HG03280 (cell line): ENCODE data around the gene CMC1.
"Not testable (repeated sequence)": the region's sequence is repeated elsewhere in the genome, so short reads cannot be mapped to it uniquely, and the experiment has no call there.

Source experiments
- ATAC-seq: cut with Tn5 transposase; IDR thresholded peaks from one replicate; pipeline ENCODE4 v1.9.1; 2021; ENCODE audit warnings: mild to moderate bottlenecking, moderate library complexity; ENCODE audit not compliant: unreplicated experiment

The CMC1 gene

GRCh38 chr3:28243424-28244106, 2.1 kb downstream of the CMC1 start:
- no peak for ATAC-seq

- no peak for ATAC-seq
Measured at GRCh38 chr3:28244491-28244890, 3.1 kb downstream of the CMC1 start.

- ATAC-seq: no peak
Measured at GRCh38 chr3:28247286-28247685, 5.9 kb downstream of the CMC1 start.

GRCh38 chr3:28250999-28251398, 9.6 kb downstream of the CMC1 start:
- no peak for ATAC-seq

GRCh38 chr3:28252001-28252431, 10.6 kb downstream of the CMC1 start:
- ATAC-seq: no peak

GRCh38 chr3:28253040-28253715, 11.8 kb downstream of the CMC1 start:
- ATAC-seq: no peak

GRCh38 chr3:28262001-28262400, 20.6 kb downstream of the CMC1 start:
- ATAC-seq: no peak

GRCh38 chr3:28265641-28266040, 24.2 kb downstream of the CMC1 start:
- no peak for ATAC-seq

- ATAC-seq: no peak
Measured at GRCh38 chr3:28267984-28268849, 26.8 kb downstream of the CMC1 start.

- no peak for ATAC-seq
Measured at GRCh38 chr3:28268989-28269388, 27.6 kb downstream of the CMC1 start.

- ATAC-seq: not testable (repeated sequence)
Measured at GRCh38 chr3:28269884-28270283, 28.5 kb downstream of the CMC1 start.

GRCh38 chr3:28273837-28274236, 32.4 kb downstream of the CMC1 start:
- no peak for ATAC-seq

- no peak for ATAC-seq
Measured at GRCh38 chr3:28278918-28279317, 37.5 kb downstream of the CMC1 start.

GRCh38 chr3:28279770-28280169, 38.4 kb downstream of the CMC1 start:
- no peak for ATAC-seq

- no peak for ATAC-seq
Measured at GRCh38 chr3:28280781-28281180, 39.4 kb downstream of the CMC1 start.

- peak; percentile 85 for ATAC-seq
Measured at GRCh38 chr3:28286595-28286994, 45.2 kb downstream of the CMC1 start.

- no peak for ATAC-seq
Measured at GRCh38 chr3:28287046-28287445, 45.6 kb downstream of the CMC1 start.

- no peak for ATAC-seq
Measured at GRCh38 chr3:28290863-28291300, 49.5 kb downstream of the CMC1 start.

- ATAC-seq: no peak
Measured at GRCh38 chr3:28291577-28291976, 50.2 kb downstream of the CMC1 start.

- ATAC-seq: no peak
Measured at GRCh38 chr3:28292622-28293021, 51.2 kb downstream of the CMC1 start.

- ATAC-seq: no peak
Measured at GRCh38 chr3:28294667-28295413, 53.4 kb downstream of the CMC1 start.
